CMK (cell line): ENCODE measurements around the gene CELSR2.
A peak's percentile ranks its signal among the peaks of the same experiment; 100 is the strongest.
"Not testable (repeated sequence)": the region's sequence is repeated elsewhere in the genome, so short reads cannot be mapped to it uniquely, and the experiment has no call there.

Experiments
- DNase-seq: peaks from one replicate; pipeline ENCODE4 v3.0.0-alpha.2; 2010; ENCODE audit warnings: low read depth

The CELSR2 gene, protein sequence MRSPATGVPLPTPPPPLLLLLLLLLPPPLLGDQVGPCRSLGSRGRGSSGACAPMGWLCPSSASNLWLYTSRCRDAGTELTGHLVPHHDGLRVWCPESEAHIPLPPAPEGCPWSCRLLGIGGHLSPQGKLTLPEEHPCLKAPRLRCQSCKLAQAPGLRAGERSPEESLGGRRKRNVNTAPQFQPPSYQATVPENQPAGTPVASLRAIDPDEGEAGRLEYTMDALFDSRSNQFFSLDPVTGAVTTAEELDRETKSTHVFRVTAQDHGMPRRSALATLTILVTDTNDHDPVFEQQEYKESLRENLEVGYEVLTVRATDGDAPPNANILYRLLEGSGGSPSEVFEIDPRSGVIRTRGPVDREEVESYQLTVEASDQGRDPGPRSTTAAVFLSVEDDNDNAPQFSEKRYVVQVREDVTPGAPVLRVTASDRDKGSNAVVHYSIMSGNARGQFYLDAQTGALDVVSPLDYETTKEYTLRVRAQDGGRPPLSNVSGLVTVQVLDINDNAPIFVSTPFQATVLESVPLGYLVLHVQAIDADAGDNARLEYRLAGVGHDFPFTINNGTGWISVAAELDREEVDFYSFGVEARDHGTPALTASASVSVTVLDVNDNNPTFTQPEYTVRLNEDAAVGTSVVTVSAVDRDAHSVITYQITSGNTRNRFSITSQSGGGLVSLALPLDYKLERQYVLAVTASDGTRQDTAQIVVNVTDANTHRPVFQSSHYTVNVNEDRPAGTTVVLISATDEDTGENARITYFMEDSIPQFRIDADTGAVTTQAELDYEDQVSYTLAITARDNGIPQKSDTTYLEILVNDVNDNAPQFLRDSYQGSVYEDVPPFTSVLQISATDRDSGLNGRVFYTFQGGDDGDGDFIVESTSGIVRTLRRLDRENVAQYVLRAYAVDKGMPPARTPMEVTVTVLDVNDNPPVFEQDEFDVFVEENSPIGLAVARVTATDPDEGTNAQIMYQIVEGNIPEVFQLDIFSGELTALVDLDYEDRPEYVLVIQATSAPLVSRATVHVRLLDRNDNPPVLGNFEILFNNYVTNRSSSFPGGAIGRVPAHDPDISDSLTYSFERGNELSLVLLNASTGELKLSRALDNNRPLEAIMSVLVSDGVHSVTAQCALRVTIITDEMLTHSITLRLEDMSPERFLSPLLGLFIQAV (N-terminal part only)

DNA sequence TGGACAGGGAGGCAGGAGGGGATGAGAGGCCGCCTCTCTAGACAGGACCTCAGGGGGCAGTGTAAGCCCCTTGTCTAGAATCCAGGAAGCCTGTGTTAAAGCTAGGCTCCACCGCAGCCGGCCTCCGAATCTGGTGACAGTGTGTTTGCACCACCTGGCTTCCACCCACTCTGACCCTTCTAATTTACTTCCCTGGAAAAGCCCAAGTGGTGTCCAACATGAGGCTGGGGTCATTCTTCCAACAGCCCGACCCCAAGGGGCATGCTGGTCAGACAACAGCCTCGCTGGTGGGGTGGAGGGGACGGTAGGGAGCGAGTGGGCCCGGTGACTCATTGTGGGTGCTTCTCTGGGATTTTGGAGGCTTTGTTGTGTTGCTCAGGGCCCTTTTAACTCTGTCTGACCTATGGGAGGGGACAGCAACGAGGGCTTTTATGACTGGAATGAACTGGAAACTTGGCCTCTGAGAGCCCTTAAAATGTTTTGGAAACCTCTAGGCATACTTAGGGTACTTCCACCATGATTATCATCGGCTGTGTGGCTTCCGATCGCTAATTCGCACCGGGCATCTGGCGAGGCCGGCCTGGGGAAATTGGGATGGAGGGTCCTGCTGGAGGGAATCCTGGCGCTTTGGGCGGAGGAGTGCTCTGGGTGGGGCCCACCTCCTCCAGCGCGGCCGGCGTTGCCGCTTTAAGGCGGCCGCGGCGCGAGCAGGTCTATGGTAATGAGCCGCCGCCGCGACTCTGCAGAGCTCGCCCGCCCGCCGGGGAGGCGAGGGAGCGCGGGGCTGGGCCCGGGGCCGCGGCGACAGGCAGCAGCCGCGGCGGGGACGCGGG lies at the start of gene CELSR2:
Gene CELSR2, plus strand, starts transcription at position 743 of the 833 bp plus-strand sequence. CDS start 541 bp downstream, outside the sequence.
- no peak for DNase-seq

GRCh38 chr1:109199710-109200109 lies 49.6 kb upstream of the CELSR2 start:
- DNase-seq, result no peak

DNA sequence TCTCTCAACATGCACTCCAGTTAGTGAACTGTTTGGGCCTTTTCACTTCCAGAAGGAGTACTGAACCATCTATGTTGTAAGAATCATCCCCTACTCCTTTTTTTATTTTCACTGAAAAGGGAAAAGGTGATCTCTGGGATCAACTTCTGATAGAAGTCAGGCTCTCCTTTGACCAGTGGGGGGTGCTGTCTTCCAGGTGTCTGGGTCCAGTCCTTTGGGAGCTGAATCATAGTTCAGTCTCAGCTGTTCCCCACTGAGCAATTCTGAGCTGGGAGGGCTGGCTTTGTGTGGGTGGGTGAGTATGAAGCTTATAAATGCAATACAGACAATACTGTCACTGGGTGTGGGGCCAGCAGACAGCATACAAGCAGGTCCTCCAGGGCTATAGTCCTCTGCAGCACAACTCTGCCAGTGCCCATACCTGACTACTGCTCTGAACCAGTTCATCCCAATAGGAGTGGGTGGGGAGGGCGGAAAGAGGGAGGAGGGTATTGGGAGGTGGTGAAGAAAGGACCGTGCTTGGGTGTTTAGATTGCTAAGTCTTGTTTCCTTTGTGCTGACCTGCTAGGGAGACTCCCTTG lies 48.1 kb upstream of the CELSR2 start:
- DNase-seq, result no peak

DNA sequence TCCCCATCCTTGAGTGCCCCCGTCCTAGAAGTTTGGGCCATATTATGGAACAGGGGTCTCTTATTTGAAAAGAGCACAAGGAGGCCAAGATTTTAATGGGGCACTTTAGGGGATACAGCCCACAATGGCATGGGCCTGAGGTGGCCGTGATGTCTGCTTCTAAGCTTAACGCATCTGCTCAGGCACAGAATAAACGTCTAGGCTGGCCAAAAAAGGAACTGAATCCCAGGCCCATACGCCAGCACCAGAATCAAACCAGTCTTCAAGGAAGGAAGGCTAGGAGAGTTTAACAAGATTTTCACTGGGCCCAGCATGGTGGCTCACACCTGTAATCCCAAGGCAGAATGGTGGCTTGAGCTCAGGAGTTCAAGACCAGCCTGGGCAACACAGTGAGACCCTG lies 44.9 kb upstream of the CELSR2 start:
- no peak for DNase-seq

- no peak for DNase-seq
Measured at GRCh38 chr1:109206339-109206738, 43.0 kb upstream of the CELSR2 start.

DNA sequence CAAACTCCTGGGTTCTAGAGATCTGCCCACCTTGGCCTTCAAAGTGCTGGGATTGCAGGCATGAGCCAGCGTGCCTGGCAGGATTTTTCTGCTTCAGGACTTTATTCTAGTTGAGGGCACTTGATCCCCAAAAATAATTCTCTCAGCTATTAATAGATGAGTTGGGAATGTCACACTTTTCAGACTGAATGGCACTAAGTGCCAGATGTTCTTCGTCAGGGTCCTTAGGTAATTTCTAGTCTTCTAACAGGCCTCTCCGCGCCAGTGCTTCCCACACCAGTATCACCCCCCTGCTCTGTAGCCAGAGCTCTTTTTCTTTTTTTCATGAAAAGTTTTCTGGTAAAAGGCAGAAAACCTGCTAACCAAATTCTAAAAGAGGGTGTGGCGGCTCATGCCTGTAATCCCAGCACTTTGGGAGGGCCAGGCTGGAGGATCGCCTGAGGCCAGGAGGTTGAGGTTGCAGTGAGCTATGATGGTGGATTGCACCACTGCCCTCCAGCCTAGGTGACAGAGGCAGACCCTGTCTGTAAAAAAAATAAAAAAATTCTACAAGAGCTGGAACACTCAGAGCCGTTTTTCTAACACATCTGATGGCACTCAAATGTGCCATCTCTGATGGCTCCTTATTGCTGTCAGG lies 41.8 kb upstream of the CELSR2 start:
- no peak for DNase-seq

- no peak for DNase-seq
Measured at GRCh38 chr1:109208394-109208793, 40.9 kb upstream of the CELSR2 start.

GRCh38 chr1:109208836-109209463 lies 40.4 kb upstream of the CELSR2 start:
- DNase-seq, result no peak

- DNase-seq, result no peak
Measured at GRCh38 chr1:109210058-109210457, 39.3 kb upstream of the CELSR2 start.

DNA sequence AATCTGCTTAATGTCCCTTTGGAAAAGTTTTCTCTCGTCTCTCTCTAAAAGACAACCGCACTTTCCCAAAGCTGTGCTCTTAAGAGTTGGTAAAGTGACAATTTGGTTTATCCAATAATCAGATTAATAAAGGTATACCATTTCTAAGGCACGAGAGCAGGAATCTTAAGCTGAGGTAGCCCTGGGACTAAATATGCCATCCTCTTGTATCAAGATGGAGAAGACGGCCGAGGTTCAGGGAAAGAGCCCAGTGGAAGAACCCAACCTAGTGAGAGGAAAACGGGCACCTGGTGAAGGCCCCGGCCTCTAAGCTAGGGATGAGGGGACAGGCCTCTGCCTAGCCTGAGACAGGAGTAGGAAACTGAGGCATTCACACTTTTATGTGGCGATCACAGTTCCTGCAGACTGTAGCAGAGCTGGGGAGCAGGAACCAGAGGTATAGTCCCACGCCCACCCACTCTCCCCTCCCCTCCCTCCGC lies 36.0 kb upstream of the CELSR2 start:
- DNase-seq, result no peak

DNA sequence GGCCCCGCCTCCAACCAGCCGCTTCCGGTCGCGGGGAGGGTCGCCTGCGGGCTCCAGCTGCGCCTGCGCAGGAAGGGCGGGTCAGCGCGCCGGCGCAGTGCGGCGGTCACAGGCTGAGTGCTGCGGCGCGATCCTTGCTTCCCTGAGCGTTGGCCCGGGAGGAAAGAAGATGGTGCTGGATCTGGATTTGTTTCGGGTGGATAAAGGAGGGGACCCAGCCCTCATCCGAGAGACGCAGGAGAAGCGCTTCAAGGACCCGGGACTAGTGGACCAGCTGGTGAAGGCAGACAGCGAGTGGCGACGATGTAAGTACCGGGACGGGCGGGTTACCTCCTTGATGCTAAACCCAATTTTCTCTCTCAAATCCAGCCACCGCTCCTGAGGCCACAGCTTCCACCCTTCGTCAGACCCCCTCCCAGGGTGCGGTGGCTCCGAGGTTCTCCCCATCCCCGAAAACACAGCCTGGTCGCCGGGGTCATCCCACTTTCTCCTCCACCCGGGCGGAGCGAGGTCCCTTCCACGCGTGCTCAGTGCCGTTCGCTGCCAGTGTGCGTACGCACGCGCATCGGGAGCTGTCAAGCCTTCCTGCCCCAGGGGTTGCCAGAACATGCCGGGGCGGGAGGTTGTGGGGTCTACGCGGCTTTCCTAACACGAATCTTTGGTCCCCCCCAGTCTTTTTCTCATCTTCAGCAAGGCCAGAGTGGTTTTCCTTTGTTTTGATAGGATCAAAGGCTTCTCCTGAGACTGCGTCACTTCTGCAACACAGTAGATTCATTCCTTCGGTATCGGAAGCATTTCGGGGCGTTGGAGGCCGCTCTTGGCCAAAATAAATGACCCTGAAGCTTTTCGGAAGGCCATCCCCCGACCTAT lies 35.3 kb upstream of the CELSR2 start, which contains the start of gene SARS1:
Gene SARS1, plus strand, starts transcription at position 95 of the 870 bp plus-strand sequence. Its CDS starts 75 bp downstream, at position 170.
- DNase-seq, result peak; percentile 80

- peak; percentile 66 for DNase-seq
Measured at GRCh38 chr1:109214695-109215623, 34.4 kb upstream of the CELSR2 start.

GRCh38 chr1:109216662-109217061 lies 32.7 kb upstream of the CELSR2 start:
- no peak for DNase-seq

GRCh38 chr1:109218516-109218915 lies 30.8 kb upstream of the CELSR2 start:
- DNase-seq, result peak; percentile 54

GRCh38 chr1:109221201-109221600 lies 28.1 kb upstream of the CELSR2 start:
- DNase-seq, result not testable (repeated sequence)

DNA sequence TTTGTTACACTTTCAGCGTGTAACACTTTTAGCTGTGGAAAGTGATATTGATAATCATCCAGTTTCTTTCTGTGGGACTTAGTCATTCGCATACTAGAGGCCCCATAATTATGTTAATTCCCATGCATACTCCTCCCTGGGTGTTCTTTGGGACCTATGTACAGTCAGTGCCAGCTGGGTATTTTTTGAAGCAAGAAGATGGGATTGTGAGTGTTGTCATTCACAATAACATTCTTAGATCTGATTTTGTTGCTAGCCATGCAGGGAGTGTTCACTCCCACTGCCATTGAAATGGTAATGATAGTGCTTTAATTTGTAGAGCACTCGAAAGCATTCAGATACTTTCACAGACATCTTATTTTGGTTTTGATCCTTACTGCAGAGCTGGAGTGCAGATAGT lies 24.0 kb upstream of the CELSR2 start:
- DNase-seq, result no peak

GRCh38 chr1:109225711-109226445 lies 23.5 kb upstream of the CELSR2 start:
- no peak for DNase-seq
